ENCODE measurements around the gene ZNF660. TPM values are rescaled to one million over a fixed set of nuclear protein-coding genes. Genes with fewer than 3 reads are reported as not detected.

Gene ZNF660
- polyA plus RNA-seq, 1 experiment, result 2.8 TPM

DNA sequence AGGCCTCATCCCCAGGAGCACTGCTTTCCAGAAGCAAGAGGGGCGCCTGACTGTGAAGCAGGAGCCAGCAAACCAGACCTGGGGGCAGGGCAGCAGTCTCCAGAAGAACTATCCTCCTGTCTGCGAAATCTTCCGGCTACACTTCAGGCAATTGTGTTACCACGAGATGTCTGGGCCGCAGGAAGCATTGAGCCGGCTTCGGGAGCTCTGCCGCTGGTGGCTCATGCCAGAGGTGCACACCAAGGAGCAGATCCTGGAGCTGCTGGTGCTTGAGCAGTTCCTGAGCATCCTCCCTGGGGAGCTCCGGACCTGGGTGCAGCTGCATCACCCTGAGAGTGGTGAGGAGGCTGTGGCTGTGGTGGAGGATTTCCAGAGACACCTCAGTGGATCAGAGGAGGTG, 27.7 kb upstream of the ZNF660 start:
- Histone ChIP-seq H3K4me3 (ENCODE audit: low read depth, low read length) (no peak overlapping the region), H3K27me3 (ENCODE audit: control insufficient read depth, insufficient read depth, low read length) (no peaks in the 10 kb centered on the region), H3K27ac (ENCODE audit: low read depth, low read length) (no peak overlapping the region), H3K9me3 (ENCODE audit: control insufficient read depth, insufficient read depth, low read length) (peaks cover 8% of the 10 kb centered on the region)
- POLR2A ChIA-PET, result no interaction called here
- TF ChIP-seq, protein P1, sequence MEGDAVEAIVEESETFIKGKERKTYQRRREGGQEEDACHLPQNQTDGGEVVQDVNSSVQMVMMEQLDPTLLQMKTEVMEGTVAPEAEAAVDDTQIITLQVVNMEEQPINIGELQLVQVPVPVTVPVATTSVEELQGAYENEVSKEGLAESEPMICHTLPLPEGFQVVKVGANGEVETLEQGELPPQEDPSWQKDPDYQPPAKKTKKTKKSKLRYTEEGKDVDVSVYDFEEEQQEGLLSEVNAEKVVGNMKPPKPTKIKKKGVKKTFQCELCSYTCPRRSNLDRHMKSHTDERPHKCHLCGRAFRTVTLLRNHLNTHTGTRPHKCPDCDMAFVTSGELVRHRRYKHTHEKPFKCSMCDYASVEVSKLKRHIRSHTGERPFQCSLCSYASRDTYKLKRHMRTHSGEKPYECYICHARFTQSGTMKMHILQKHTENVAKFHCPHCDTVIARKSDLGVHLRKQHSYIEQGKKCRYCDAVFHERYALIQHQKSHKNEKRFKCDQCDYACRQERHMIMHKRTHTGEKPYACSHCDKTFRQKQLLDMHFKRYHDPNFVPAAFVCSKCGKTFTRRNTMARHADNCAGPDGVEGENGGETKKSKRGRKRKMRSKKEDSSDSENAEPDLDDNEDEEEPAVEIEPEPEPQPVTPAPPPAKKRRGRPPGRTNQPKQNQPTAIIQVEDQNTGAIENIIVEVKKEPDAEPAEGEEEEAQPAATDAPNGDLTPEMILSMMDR (IDR thresholded peaks at IDR 0.05; ENCODE audit: low read depth, low read length), result no peak
- no peak for DNase-seq (ENCODE audit: low read depth, low spot score)
- CTCF ChIA-PET, result no interaction called here

- no peak for DNase-seq (ENCODE audit: low read depth, low spot score)
- ChIA-PET CTCF (no interaction called here), POLR2A (no interaction called here)
- Histone ChIP-seq H3K4me3 (ENCODE audit: low read depth, low read length) (no peak overlapping the region), H3K9me3 (ENCODE audit: control insufficient read depth, insufficient read depth, low read length) (peaks cover 8% of the 10 kb centered on the region), H3K27me3 (ENCODE audit: control insufficient read depth, insufficient read depth, low read length) (no peaks in the 10 kb centered on the region), H3K27ac (ENCODE audit: low read depth, low read length) (no peak overlapping the region)
- TF ChIP-seq, protein P1 (IDR thresholded peaks at IDR 0.05; ENCODE audit: low read depth, low read length), result no peak
Observed at GRCh38 chr3:44561076-44561475, 23.7 kb upstream of the ZNF660 start.

DNA sequence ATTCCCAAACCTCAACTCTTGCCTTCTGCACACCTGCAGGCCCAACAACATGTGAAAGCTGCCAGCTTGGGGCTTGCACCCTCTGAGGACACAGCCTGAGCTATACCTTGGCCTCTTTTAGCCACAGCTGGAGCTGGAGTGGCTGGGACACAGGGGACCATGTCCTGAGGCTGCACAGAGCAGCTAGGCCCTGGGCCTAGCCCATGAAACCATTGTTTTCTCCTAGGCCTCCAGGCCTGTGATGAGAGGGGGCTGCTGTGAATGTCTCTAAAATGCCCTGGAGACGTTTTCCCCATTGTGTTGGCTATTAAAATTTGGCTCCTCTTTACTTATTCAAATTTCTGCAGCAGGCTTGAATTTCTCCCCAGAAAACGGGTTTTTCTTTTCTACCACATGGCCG, 22.6 kb upstream of the ZNF660 start:
- DNase-seq (ENCODE audit: low read depth, low spot score), result no peak
- Histone ChIP-seq H3K4me3 (ENCODE audit: low read depth, low read length) (no peak overlapping the region), H3K27me3 (ENCODE audit: control insufficient read depth, insufficient read depth, low read length) (no peaks in the 10 kb centered on the region), H3K27ac (ENCODE audit: low read depth, low read length) (no peak overlapping the region), H3K9me3 (ENCODE audit: control insufficient read depth, insufficient read depth, low read length) (peaks cover 12% of the 10 kb centered on the region)
- TF ChIP-seq, protein P1 (IDR thresholded peaks at IDR 0.05; ENCODE audit: low read depth, low read length), result no peak
- ChIA-PET CTCF (no interaction called here), POLR2A (no interaction called here)

GRCh38 chr3:44568561-44568960, 16.2 kb upstream of the ZNF660 start:
- peaks cover 38% of the 10 kb centered on the region for H3K9me3 ChIP-seq (ENCODE audit: control insufficient read depth, insufficient read depth, low read length)
- ChIA-PET POLR2A (no interaction called here), CTCF (no interaction called here)
- no peak for DNase-seq (ENCODE audit: low read depth, low spot score)
- H3K27ac ChIP-seq (ENCODE audit: low read depth, low read length), result no peak overlapping the region
- H3K27me3 ChIP-seq (ENCODE audit: control insufficient read depth, insufficient read depth, low read length), result no peaks in the 10 kb centered on the region
- H3K4me3 ChIP-seq (ENCODE audit: low read depth, low read length), result no peak overlapping the region
- TF ChIP-seq, protein P1 (IDR thresholded peaks at IDR 0.05; ENCODE audit: low read depth, low read length), result no peak

- CTCF ChIA-PET, result no interaction called here
- TF ChIP-seq, protein P1 (IDR thresholded peaks at IDR 0.05; ENCODE audit: low read depth, low read length), result no peak
- peaks cover 41% of the 10 kb centered on the region for H3K9me3 ChIP-seq (ENCODE audit: control insufficient read depth, insufficient read depth, low read length)
- H3K27ac ChIP-seq (ENCODE audit: low read depth, low read length), result no peak overlapping the region
- DNase-seq (ENCODE audit: low read depth, low spot score), result no peak
- no peak overlapping the region for H3K4me3 ChIP-seq (ENCODE audit: low read depth, low read length)
- no peaks in the 10 kb centered on the region for H3K27me3 ChIP-seq (ENCODE audit: control insufficient read depth, insufficient read depth, low read length)
- POLR2A ChIA-PET, result interaction anchor here (0.7 kb wide), 1 partner anchor 9 kb away, joined by 3 read pairs; no protein-coding TSS in a partner anchor
Observed at GRCh38 chr3:44571024-44571423, 13.7 kb upstream of the ZNF660 start.

All from AG04450 (cell line).